ENCODE measurements around the gene MTHFD1L. TPM values are rescaled to one million over a fixed set of nuclear protein-coding genes. Genes with fewer than 3 reads are reported as not detected.
A peak's percentile ranks its signal among the peaks of the same experiment; 100 is the strongest.
"Not testable (repeated sequence)": the region's sequence is repeated elsewhere in the genome, so short reads cannot be mapped to it uniquely, and the experiment has no call there.

The MTHFD1L gene
- total RNA-seq, 1 donor from 2014 or later, result 74.5 TPM

DNA sequence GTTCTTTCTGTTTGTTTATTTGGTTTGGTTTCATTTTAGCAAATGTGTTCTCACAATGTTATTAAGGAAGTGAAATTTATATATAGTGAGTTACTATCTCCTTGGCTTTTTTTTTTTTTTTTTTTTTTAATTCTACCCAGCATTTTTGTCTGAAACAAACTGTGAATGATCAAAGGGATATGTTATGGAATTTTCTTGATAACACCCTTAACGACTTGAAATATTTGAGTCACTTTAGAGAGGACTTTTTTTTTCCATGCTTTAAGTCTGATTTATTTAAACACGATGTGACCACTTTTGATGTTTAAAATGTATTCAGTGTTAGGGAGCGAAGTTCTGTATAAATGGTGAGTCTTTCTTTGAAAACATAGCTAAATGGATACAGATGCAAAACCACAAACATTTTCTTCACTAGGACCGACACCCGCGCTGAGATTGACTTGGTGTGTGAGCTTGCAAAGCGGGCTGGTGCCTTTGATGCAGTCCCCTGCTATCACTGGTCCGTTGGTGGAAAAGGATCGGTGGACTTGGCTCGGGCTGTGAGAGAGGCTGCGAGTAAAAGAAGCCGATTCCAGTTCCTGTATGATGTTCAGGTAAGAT lies 149.7 kb downstream of the MTHFD1L start:
- DNase-seq (ENCODE audit: low spot score), result no peak

DNA sequence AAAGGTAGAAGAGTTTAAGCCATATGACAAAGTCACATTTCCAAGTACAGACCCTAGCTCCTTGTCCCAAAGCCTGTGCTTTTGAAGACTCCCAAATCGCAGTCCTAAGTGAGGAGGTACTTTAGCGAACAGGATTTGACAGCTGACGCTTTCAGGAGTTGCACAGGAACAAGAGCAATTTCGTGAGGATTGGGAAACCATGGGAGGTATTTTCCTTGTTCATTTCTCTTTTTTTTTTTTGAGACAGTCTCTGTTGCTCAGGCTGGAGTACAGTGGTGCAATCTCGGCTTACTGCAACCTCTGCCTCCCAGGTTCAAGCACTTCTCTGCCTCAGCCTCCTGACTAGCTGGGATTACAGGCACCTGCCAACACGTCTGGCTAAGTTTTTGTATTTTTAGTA lies 150.6 kb downstream of the MTHFD1L start:
- DNase-seq (ENCODE audit: low spot score), result no peak

DNA sequence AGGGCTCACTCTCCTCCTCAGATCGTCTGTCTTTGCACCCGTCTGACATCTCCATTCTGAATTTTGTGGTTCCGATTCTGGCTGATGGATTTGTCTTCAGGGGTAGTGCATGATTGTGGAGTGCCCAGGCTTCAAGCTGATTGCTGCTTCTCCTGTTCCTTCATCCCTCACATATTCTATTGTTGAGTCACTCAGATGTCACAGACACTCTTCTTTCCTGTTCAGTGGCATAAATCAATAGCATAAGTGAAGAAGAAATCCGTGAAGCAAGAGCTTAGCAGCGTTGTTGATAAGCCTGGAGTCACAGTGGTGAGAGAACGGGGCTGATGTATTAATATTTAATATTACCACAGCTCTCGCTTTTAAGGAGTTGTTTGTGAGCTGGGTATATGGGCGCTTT lies 152.5 kb downstream of the MTHFD1L start:
- DNase-seq (ENCODE audit: low spot score), result no peak

DNA sequence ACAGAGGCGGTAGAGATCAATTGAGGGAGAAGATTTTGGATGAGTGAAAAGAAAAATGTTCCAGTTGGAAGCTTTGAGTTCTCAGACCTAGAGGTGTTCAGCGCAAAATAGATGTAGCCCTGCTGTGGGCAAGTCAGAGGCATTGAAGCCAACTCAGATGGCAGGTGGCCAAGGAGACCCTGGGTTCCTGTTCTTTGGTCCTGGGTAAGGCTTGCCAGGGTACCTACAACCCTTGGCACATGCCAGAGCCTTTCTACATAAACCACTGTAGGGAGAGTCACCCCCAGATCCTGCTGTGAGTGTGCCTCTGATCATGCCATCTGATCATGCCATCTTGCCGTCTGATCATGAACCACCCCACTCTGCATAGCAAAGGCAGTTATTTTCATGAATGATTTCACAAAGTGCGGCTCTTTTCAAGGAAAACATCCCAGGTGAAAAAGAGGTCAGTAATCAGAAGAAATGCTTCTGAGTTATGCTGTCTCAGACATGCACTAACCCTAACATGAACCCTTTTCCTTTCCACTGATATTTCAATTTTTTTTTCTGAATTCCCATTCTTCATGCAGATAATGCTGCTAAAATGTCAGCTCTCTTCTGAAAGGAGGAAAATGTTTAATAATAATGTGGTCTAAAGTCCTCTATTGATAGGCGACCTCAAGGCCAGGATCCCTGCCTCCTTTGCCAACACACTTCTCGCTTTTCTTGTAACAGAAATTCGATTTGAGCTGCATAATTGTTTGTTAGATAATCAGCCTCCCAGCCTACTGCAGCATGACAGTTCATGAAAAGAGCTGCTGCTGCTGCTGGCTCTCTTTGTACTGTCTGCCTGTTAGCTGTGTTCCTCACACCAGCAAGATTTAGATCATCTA lies 153.6 kb downstream of the MTHFD1L start:
- DNase-seq (ENCODE audit: low spot score), result no peak

DNA sequence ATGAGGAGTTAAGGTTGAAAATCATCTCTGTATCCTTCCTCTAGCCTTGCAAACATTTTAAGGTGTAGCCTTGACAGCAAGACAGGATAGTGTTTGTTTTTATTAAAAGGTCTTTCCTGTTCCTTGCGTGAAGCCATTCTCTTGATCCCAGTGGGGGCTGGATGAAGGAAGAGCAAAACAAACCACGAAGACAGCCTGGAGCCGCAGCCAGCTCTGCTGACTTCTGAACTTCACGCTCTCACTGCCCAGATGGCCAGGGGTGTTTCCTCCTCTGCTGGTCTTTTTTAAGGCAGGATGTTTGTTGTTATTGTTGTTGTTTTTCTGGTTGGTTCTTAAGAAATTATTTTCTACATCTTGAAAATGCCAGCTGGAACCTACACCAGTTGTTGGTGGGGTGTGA lies 156.4 kb downstream of the MTHFD1L start:
- DNase-seq (ENCODE audit: low spot score), result no peak

DNA sequence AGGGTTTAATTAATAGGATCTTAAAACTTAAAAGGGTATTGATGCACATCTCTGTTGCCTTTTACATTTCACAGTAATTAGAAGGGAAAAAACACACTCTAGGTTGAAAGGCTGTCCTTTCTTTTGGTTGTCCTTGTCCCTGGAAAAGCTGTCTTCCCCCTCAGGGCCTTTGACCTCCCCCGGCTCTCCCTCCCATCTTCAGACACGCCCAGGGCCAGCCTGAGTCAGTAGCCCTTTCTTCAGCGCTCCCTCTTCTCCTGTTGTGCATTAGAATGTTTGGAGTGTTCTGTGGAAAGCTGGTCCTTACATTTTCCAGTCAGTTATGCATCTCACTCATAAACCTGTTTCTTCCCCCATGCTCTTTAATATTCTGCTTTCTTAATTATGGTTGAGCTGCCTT lies 157.0 kb downstream of the MTHFD1L start:
- DNase-seq (ENCODE audit: low spot score), result no peak

DNA sequence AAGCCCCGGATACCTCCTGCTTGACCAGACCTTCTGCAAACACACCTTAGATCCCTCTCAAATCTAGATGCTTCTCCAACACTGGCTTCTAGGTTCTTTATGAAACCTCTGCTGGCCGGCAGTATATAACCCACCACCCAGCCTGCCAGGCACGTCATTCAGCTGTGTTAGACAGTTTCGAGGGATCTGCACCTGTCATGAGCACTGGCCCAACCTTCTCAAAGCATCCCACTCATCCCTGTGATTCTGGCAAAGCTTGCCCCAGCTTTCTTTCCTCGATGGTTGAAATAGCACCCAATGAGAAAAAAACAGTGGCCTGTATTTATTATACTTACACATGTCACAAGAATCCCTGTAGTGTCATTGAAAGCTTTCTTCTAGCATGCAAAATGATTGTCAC lies 157.8 kb downstream of the MTHFD1L start:
- no peak for DNase-seq (ENCODE audit: low spot score)

DNA sequence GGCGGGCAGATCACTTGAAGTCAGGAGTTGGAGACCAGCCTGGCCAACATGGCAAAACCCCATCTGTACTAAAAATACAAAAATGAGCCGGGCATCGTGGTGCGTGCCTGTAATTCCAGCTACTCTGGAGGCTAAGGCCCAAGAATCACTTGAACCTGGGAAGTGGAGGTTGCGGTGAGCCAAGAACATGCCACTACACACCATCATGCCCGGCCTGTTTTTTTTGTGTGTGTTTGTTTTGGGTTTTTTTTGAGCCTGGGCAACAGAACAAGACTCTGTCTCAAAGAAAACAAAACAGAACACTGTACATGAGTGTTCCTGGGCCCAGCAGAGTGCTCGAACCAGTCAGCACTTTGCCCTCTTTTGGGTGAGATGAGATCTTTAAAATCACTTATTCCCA lies 159.1 kb downstream of the MTHFD1L start:
- no peak for DNase-seq (ENCODE audit: low spot score)

DNA sequence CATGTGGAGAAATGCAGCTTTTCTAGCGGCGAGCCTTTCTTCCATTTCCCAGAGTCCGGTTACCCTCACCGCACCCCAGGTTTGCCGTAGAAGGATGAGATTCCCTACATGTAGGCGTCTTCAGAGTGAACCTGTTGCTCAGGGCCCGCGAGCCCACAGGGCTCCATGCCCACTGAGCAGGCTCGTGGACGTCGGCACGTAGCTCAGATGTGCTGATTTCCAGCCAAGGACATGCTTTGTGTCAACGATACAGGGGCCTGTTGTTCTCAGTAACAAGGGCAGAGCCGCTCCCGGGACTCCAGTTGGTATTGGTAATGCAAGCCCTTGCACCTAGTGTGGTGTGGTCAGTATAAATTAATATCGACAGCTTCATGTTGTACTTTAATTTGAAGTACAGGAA lies 159.6 kb downstream of the MTHFD1L start:
- DNase-seq (ENCODE audit: low spot score), result no peak

DNA sequence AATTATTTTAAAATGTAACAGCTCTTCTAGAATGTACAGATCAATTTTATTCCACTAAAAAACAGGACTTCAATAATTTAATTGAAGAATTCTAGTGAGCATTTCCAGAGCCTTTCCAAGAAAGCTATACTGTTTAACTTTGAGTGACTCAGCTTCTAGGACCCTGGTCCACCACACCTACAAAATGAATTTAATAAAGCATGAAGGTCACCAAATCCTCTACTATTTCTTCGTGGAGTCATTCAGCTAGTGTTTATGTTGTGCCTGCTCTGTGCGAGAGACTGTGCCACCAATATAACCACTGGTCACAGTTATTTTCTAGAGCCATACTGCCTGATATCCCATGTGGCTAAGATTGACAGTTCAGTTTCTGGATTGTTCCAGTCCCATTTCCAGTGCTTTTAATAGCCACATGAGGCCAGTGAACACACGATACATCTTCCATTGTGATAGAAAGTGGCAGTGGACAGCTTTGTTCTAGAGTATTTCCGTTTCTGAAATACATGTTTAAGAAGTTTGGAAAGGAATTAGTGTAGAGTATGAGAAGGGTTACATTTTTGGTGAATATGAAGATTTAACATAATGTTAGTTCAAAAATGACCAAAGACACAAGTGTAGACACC lies 160.7 kb downstream of the MTHFD1L start:
- no peak for DNase-seq (ENCODE audit: low spot score)

DNA sequence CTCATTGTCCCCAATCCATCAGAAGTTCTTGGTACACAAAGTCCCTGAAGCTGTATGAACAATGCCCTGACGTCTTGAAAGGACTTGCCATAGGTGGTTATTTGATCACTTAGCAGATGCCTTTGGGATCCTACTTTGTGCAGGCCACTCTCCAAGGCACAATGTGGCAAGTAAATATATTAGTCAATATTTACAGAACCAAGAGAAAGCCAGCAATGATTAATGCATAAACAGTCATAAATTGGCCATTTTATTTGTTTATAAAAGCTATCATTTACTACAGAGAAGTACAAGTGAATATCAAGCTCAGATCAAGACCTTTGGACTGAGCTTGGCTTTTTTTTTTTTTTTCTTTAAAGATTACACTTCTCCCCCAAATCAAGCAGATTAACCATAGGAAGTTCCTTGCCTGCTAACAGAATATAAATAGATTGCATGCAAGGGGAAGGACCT lies 161.8 kb downstream of the MTHFD1L start:
- DNase-seq (ENCODE audit: low spot score), result no peak

DNA sequence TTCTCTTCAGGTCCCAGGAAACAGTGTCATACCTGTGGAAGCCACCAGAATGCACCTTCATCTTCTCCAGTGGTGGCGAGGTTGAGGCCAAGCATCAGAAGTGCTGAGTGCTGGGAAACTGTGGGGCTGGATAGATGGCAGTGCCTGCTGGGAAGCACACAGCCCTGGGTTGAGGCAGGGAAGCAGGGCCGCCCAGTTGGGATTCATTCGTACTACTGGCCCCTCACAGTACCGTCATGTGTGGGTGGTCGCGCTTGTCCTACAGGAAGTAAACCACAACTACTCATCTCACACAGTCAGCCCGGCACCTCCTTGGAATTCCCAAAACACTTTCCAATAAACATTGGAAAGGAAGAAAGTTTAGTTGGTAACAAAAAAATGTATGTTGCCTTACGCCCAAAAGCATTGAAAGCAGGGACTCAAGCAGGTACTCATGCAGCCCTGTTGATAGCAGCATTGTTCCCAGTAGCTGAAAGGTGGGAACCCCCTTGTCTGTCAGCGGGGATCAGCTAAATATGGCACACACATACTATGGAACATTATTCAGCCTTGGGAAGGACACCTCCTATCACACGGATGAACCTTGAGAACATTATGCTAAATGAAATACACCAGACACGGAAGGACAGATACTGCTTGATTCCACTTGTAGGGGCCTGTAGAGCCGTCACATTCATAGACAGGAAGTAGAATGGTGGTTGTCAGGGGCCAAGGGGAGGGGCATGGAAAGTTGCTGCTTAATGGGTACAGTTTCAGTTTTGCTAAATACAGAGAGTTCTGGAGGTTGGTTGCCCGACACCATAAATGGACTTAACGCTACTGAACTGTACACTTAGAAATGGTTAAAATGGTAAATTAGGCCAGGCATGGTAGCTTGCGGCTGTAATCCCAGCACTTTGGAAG lies 162.7 kb downstream of the MTHFD1L start:
- no peak for DNase-seq (ENCODE audit: low spot score)

DNA sequence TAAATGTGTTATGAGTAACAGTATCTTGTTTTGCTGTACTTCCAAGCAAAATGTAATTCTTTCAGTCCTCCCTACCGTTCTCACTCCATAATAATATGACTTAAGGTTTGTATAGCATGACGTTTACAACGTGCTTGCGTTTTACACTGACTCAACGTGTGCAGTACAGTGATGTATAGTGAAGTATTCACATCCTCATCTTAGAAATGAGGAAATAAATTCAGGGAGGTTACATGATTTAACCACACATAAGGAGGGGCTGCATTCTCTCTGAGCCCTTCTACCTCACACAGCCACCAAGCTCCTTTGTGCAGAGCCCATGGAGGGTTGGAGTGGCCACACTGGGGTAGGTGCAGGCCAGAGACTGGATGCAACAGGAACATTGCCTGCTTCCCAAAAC lies 164.5 kb downstream of the MTHFD1L start:
- DNase-seq (ENCODE audit: low spot score), result no peak

DNA sequence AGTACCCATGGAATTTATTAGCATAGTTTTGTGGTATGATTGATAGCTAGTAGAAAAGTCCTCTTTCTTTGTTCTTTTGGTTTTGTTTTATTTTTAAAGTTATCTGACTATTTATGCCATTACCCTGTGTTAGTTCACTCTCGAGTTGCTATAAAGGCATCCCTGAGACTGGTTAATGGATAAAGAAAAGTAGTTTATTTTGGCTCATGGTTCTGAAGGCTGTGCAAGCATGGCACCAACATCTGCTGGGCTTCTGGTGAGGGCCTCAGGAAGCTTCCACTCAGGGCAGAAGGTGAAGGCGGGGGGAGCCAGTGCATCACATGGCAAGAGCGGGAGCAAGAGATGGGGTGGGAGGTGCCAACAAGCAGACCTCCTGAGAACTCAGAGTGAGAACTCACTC lies 166.5 kb downstream of the MTHFD1L start:
- no peak for DNase-seq (ENCODE audit: low spot score)

DNA sequence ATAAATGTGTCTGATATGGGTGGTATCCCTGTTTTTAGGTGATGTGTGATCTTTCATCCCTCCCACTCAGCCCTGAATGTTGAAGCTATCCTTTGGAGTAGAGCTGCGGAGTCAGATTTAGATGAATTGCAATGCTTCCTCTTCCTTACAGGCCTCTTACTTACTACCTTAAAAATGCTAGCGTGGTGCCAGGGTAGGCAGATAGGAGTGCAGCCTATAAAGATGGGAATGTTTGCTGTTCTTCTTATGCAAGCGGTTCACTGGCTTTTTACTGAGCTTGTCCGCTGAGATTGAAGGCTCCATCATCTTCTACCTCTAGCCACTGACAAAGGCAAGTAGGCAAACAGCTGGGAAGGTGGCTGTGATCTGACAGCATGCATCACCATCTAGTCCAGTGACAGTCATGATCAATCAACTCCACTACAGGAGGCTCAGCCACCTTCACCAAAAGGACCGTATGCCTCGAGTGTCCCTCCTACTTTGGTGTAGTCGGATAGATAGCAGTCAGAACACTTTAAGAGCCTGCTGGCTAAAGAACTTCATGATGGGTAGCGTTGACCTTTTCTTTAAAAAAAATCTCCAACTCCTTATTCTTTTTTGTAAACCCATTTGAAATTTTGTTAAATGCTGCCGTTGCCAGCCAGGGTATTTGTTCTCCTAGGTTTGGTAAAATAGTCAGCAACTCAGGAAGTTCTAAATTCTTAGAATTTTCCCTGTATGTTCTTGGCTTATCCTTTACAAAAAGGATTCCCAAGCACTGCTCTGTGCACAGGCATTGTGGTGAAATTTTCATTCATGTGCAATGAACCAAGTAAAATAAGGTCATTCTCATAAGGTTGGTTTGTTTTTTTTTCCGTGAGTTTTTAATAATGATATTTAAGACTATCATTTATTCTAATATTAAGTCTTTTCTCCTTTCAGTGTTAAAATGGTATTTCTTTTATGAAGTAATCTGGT lies 169.6 kb downstream of the MTHFD1L start:
- no peak for DNase-seq (ENCODE audit: low spot score)

DNA sequence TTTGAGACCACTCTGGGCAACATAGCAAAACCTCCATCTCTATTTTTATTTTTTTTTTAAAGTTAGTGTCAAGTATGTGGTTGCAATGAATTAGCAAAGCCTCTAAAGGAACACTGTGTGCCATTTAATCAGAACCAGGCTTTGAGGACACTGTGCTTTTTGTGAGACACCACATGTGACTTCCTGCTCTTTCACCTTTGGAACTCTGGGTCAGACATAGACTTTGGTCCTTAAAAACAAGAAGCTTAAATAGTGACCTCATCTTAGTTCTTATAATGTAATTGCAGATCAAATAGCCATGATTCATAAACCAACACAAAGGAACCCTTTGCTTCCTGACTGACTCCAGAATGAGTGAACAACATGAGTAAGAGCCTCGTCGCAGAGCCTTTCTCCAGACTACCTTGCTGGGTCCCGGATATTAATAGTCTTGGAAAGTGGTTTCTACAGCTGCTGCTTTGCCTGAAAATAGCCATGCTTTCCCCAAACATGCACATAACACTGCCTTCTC lies 170.8 kb downstream of the MTHFD1L start:
- not testable (repeated sequence) for DNase-seq (ENCODE audit: low spot score)

DNA sequence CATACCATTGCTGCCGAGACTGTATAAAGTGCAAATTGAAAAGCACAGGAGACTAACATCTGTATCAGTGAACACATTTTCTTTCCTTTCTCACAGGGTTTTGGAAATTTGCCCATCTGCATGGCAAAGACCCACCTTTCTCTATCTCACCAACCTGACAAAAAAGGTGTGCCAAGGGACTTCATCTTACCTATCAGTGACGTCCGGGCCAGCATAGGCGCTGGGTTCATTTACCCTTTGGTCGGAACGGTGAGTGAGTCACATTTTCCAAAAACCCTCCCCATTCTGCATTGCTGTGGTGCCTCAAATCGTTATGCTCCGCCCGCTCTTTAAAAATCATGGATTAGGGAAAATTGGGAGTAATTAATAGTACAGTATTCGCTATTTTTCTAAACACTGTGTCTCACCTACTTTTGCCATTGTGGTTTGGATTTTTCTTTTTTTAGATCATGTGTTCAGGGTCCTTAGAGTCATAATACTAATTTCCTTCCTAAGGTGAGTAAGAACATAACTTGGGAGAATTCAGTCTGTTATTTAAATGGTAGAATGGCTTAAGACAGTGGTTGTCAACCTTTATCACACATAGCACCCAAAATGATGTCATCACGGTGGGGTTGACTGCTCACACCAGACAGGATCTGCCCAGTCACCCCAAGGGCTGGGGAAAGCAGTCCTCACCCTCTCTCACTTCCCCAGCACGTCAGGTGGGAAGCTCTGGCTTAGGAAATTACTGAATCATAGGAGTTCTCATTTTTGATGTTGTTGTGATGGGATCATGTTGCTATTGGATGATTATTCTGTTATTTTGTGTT lies 171.6 kb downstream of the MTHFD1L start:
- no peak for DNase-seq (ENCODE audit: low spot score)

DNA sequence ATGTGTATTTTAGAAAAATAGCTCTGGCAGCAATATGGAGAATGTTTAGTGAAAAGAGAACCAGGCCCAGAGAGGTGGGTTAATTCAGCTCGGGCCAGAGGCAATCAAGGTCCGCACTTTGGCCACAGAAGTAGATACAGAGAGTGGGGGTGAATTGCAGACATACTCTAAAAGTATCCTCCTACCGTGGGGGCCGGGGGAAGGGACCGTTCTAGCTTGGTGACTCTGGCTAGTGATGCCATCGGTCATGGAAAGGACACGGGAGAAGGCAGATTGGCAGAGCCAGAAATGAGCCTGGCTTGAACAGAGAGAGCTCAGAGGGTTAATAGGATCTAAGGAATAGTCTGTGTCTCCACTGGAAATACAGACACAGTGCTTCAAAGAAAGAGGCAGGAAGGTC lies 173.1 kb downstream of the MTHFD1L start:
- DNase-seq (ENCODE audit: low spot score), result no peak

DNA sequence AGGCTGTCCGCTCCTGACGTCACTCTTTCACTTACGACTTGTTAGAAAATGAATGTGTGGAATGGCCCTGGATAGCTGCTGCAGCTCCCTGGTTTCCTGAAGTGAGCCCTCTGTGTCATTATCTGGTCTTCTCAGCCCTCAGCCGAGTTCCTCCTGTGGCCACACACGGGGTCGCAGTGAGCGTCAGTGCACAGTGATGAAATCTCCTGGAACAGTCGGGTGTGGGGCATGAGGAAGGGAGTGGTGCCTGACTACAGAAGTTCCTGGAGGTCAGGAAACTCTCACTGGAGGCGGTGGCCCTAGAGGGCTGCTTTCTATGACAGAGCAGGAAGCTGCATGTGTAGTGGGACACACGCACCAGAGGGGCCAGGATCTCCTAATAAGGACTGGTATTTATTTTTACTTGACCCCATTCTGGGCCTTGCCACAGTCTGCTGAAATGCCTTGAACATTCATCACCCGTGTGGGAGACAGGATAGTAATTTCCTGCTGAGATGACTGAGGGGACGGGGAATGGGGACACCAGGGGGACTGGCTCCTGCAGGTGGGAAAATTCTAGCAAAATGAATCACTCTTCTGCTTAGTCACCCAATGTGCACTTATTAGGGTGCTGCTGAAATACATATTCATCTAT lies 175.5 kb downstream of the MTHFD1L start:
- peak; percentile 74 for DNase-seq (ENCODE audit: low spot score)
